ENCODE data around the gene WDFY4. TPM values are rescaled to one million over a fixed set of nuclear protein-coding genes. Genes with fewer than 3 reads are reported as not detected.

WDFY4 gene
- polyA plus RNA-seq, 4 donors = 1.1 to 3.0 (median 2.0) TPM

GRCh38 chr10:48704156-48704555 is 19.5 kb downstream of the WDFY4 start:
- DNase-seq (ENCODE audit: low read depth in 4 of 4, low spot score in 3 of 4) = no peak

GRCh38 chr10:48705401-48705938 is 20.8 kb downstream of the WDFY4 start:
- no peak for DNase-seq (ENCODE audit: low read depth in 4 of 4, low spot score in 3 of 4)

DNA sequence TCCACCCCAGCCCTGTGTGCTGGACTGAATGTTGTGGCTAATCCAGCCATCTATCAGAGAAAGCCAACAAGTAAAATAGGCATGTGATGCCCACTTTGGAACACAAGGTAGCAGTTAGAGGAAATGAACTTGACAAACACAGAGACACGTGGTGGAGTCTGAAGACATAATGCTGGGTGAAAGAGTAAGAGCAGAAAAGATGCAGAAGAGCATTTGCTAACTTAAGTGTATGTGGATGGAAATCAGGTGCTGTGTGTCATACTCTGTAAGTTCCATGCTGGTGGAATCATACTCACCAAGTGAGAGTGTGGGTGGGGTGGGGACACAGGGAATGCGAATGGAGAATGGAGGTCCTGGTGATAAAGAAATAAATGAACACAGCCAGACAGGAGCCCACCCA is 22.8 kb downstream of the WDFY4 start:
- DNase-seq (ENCODE audit: low read depth in 4 of 4, low spot score in 3 of 4) = no peak

GRCh38 chr10:48708144-48708543 is 23.5 kb downstream of the WDFY4 start:
- no peak for DNase-seq (ENCODE audit: low read depth in 4 of 4, low spot score in 3 of 4)

GRCh38 chr10:48710647-48711275 is 26.1 kb downstream of the WDFY4 start:
- DNase-seq (ENCODE audit: low read depth in 4 of 4, low spot score in 3 of 4) = no peak

- no peak for DNase-seq (ENCODE audit: low read depth in 4 of 4, low spot score in 3 of 4)
Measured at GRCh38 chr10:48711830-48712229, 27.2 kb downstream of the WDFY4 start.

GRCh38 chr10:48714088-48714487 is 29.4 kb downstream of the WDFY4 start:
- no peak for DNase-seq (ENCODE audit: low read depth in 4 of 4, low spot score in 3 of 4)

GRCh38 chr10:48716416-48716815 is 31.7 kb downstream of the WDFY4 start:
- DNase-seq (ENCODE audit: low read depth in 4 of 4, low spot score in 3 of 4) = no peak

- no peak for DNase-seq (ENCODE audit: low read depth in 4 of 4, low spot score in 3 of 4)
Measured at GRCh38 chr10:48720611-48721010, 35.9 kb downstream of the WDFY4 start.

DNA sequence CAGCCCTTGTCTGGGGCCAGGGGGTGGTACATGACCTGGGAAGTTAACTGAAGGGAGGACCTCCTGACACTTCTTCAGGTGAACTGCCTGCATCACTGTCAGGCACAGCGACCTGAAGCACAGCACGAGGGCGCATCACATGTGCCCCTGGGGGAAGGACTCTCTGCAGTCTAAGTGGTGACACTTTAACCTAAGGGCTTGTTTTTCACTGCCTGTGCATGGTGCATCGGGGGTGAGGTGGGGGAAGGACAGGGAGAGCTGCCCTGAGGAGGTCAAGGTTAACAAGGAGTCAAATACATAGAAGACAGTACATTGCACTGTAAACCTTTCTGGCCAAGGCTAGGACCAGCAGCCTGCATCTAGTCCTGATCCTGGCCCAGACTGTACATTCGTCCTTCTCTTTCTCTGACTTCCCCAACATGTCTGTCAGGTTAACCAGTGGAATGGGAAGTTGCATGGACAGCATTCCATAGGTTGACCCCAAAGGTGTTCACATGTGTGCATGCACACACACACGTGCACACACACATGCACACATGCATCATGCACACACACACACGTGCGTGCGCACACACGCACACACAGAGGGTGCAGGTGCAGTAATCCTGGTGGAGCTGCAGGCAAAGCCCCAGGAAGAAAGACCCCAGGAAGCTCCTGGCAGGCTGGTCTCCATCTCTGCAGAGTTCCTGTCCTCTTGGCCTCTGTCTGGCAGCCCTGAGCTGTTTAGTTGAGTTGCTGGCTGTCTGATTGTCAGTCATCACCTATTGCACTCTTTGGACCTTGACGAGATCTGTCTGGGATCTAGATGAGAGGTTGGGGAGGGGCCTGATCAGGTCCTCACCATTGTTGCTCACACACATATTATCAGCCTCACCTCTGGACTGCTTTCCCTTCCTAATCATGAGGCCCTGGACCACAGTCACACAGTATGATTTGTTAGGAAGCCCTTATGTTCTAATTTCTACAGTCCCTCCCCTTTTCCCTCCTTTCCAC is 37.8 kb downstream of the WDFY4 start:
- no peak for DNase-seq (ENCODE audit: low read depth in 4 of 4, low spot score in 3 of 4)

DNA sequence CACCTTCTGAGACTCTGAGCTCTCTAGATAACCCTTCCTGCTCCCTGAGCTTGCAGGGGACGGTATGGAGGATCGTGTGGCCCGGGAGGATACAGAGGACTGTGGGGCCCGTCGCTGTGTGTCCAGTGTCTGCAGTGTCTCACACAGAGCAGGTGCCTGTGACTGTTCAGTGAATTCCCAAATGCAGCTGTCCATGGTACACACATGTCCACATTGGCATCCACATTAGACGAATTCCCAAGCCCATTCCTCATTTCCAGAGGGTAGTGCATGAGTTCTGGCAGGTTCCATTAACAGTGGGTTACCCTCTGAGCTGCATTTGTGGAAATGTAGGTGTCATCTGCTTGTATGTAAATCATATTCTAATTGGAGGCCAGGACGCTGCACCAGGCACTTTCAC is 39.5 kb downstream of the WDFY4 start:
- no peak for DNase-seq (ENCODE audit: low read depth in 4 of 4, low spot score in 3 of 4)

DNA sequence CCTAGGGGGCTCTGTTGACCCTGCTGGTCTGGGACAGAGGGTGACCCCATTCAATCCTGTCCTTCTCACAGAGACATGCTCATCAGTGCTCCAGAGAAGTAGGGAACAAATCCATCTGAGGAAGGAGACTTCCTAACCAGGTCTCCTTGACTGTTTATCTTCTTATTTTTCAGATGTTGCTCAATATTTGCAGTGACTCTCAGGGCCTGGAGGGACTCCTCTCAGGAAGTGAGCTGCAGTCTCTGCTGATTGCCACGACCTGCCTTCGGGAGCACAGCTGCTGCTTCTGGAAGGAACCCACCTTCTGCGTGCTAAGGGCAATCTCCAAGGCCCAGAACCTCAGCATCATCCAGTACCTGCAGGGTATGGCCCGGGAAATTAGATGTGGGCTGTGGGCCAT is 41.0 kb downstream of the WDFY4 start:
- no peak for DNase-seq (ENCODE audit: low read depth in 4 of 4, low spot score in 3 of 4)

DNA sequence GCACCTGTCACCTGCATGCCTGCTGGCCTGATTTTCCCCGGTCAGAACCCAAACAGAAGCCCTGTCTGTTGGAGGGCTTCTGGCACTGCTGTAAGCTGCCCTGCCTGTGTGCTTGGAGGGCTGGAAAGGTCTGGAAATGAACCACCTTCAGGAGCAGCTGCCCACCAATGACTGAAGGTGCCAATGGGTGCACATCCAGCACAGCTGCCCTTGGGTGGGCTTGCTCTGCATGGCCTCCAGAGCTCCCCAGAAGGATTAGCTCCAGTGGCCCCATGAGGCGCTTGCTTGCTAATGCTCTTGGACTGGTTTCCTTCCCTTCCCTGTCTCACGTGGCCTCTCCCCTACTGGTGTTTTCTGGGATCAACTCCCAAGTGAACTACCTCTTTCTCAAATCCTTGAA is 43.2 kb downstream of the WDFY4 start:
- DNase-seq (ENCODE audit: low read depth in 4 of 4, low spot score in 3 of 4) = no peak

GRCh38 chr10:48729222-48729621 is 44.5 kb downstream of the WDFY4 start:
- no peak for DNase-seq (ENCODE audit: low read depth in 4 of 4, low spot score in 3 of 4)

DNA sequence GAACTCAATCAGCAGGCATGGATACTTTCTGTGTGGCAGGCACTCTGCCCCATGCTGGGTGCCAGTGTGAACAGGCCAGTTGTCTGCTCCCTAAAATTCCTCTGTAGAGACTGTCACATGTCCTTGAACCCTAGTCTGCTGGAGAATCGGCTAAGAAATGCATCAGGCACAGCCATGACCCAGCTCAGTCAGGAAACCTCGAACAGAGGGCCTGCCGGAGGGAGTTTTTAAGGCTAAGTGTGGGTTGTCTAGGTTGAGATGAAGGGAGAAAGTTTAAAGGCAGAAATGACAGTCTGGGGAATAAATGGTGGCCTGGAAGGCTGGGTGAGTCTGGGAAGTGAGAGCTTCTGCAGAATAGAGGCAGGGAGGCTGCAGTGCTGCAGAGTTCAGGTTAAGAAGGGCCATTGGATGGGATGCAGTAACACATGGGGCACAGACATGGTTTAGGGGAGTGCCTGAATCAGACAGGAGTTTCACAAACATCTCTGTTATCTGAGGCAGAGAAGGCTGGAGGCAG is 45.3 kb downstream of the WDFY4 start:
- DNase-seq (ENCODE audit: low read depth in 4 of 4, low spot score in 3 of 4) = no peak

DNA sequence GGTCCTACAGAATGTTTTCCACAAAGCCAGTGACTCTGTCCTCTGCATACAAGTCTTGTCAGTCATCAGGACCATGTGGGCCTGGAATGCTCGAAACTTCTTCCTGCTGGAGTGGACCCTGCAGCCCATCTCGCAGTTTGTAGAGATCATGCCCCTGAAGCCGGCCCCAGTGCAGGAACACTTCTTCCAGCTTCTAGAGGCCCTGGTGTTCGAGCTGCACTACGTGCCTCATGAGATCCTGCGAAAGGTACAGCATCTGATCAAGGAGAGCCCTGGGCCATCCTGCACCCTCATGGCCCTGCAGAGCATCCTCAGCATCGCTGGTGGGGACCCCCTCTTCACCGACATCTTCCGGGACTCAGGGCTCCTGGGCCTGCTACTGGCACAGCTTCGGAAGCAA is 46.5 kb downstream of the WDFY4 start:
- no peak for DNase-seq (ENCODE audit: low read depth in 4 of 4, low spot score in 3 of 4)

DNA sequence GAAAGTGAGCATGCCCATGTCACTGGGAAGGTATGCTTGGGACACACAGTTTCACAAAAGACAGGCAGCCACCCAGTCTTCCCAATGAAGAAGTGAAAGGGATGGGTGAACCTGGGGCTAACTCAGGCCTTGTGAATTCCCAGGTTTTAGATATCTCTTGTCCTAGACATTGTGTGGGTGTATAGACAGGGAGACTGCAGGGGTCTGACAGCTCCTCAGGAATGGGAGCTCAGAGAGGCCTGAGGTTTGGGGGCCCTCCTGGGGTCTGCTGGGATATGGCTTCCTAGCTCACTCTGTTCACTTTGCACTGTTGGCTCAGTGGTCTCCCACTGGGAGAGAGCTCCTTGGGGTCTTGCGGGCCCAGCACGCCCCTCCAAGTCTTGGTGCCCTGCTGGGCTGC is 47.0 kb downstream of the WDFY4 start:
- no peak for DNase-seq (ENCODE audit: low read depth in 4 of 4, low spot score in 3 of 4)

DNA sequence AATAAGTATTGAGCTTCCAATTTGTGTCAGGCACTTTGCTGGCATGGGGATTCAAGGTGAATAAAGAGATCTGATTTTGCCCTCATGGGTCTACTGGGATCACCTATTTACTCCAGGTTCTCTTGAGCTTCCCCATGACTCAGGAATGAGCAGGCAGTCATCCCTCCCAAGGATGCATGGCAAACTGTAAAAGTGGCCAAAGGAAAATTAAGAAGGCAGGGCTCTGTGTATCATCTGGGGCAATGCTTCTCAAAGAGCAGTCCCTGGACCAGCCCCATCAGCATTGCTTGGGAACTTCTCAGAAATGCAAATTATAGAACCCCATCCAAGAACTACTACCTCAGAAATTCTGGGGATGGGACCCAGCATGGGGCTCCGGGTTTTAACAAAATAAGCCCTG is 48.7 kb downstream of the WDFY4 start:
- DNase-seq (ENCODE audit: low read depth in 4 of 4, low spot score in 3 of 4) = no peak

GRCh38 chr10:48735836-48736390 is 51.2 kb downstream of the WDFY4 start:
- DNase-seq (ENCODE audit: low read depth in 4 of 4, low spot score in 3 of 4) = no peak

DNA sequence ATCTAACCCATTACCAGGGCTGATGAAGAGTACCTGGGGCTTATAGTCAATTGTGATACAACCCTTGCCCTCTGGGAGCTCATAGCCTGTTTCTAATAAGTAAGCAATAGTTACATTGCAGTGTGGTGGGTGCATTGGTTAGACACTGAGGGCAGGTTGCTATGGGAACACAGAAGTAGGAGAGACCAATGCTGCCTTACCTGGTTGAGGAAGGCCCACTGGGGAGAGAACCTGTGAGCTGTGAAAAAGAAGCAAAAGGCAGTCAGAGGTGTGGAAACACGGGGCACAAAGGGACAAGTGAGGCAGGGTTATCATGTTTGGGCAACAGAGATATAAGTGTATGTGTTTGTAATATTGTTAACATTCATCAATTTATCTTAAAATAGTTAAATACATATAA is 51.9 kb downstream of the WDFY4 start:
- DNase-seq (ENCODE audit: low read depth in 4 of 4, low spot score in 3 of 4) = no peak

- DNase-seq (ENCODE audit: low read depth in 4 of 4, low spot score in 3 of 4) = no peak
Measured at GRCh38 chr10:48737886-48738285, 53.2 kb downstream of the WDFY4 start.
